ENCODE data around the gene FBN2. TPM values are rescaled to one million over a fixed set of nuclear protein-coding genes. Genes with fewer than 3 reads are reported as not detected.
"Not testable (repeated sequence)": the region's sequence is repeated elsewhere in the genome, so short reads cannot be mapped to it uniquely, and the experiment has no call there.

FBN2 gene
- total RNA-seq, 2 donors from 2014 or later = not detected

GRCh38 chr5:128340648-128341047, 197.4 kb downstream of the FBN2 start:
- Mint-ChIP-seq H3K27me3 (no peaks in the 10 kb centered on the region), H3K4me1 (ENCODE audit: low read depth in 2 of 2) (no peaks in the 10 kb centered on the region), H3K4me3 (no peak overlapping the region), H3K36me3 (peaks cover 5% of the 10 kb centered on the region), H3K9me3 (peaks cover 18% of the 10 kb centered on the region), H3K27ac (no peak overlapping the region)
- no peak for DNase-seq (ENCODE audit: low spot score)
- ATAC-seq = no peak

GRCh38 chr5:128339585-128339984, 198.5 kb downstream of the FBN2 start:
- Mint-ChIP-seq H3K9me3 (peaks cover 18% of the 10 kb centered on the region), H3K27me3 (no peaks in the 10 kb centered on the region), H3K27ac (no peak overlapping the region), H3K36me3 (peaks cover 5% of the 10 kb centered on the region), H3K4me1 (ENCODE audit: low read depth in 2 of 2) (no peaks in the 10 kb centered on the region), H3K4me3 (no peak overlapping the region)
- peak in 1 of 2 donors; percentile 59 for ATAC-seq
- no peak for DNase-seq (ENCODE audit: low spot score)

- H3K4me3 Mint-ChIP-seq = no peak overlapping the region
- H3K9me3 Mint-ChIP-seq = peaks cover 18% of the 10 kb centered on the region
- no peaks in the 10 kb centered on the region for H3K27me3 Mint-ChIP-seq
Observed at GRCh38 chr5:128338649-128339048, 199.4 kb downstream of the FBN2 start.

GRCh38 chr5:128335339-128335738, 202.7 kb downstream of the FBN2 start:
- no peaks in the 10 kb centered on the region for H3K27me3 Mint-ChIP-seq
- DNase-seq (ENCODE audit: low spot score) (no peak), ATAC-seq (no peak)
- H3K4me3 Mint-ChIP-seq = no peak overlapping the region
- no peak overlapping the region for H3K27ac Mint-ChIP-seq
- no peaks in the 10 kb centered on the region for H3K4me1 Mint-ChIP-seq (ENCODE audit: low read depth in 2 of 2)
- H3K36me3 Mint-ChIP-seq = no peaks in the 10 kb centered on the region
- H3K9me3 Mint-ChIP-seq = peaks cover under 1% of the 10 kb centered on the region

More at GRCh38 chr5:128338649-128339048, 199.4 kb downstream of the FBN2 start:
- Mint-ChIP-seq H3K36me3 (peaks cover 5% of the 10 kb centered on the region), H3K4me1 (ENCODE audit: low read depth in 2 of 2) (no peaks in the 10 kb centered on the region), H3K27ac (no peak overlapping the region)
- DNase-seq (ENCODE audit: low spot score) (no peak), ATAC-seq (no peak)

GRCh38 chr5:128334010-128334716, 203.9 kb downstream of the FBN2 start:
- Mint-ChIP-seq H3K27me3 (no peaks in the 10 kb centered on the region), H3K4me1 (ENCODE audit: low read depth in 2 of 2) (no peaks in the 10 kb centered on the region), H3K36me3 (no peaks in the 10 kb centered on the region), H3K4me3 (no peak overlapping the region), H3K27ac (no peak overlapping the region), H3K9me3 (no peaks in the 10 kb centered on the region)
- ATAC-seq (no peak), DNase-seq (ENCODE audit: low spot score) (no peak)

GRCh38 chr5:128331261-128331660, 206.8 kb downstream of the FBN2 start:
- Mint-ChIP-seq H3K9me3 (peaks cover 3% of the 10 kb centered on the region), H3K4me3 (no peak overlapping the region), H3K27me3 (no peaks in the 10 kb centered on the region), H3K4me1 (ENCODE audit: low read depth in 2 of 2) (no peaks in the 10 kb centered on the region), H3K27ac (no peak overlapping the region), H3K36me3 (no peaks in the 10 kb centered on the region)
- no peak for ATAC-seq
- no peak for DNase-seq (ENCODE audit: low spot score)

GRCh38 chr5:128329386-128329939, 208.6 kb downstream of the FBN2 start:
- ATAC-seq (no peak), DNase-seq (ENCODE audit: low spot score) (no peak)
- no peaks in the 10 kb centered on the region for H3K4me1 Mint-ChIP-seq (ENCODE audit: low read depth in 2 of 2)
- no peaks in the 10 kb centered on the region for H3K36me3 Mint-ChIP-seq
- H3K27me3 Mint-ChIP-seq = no peaks in the 10 kb centered on the region
- peaks cover 10% of the 10 kb centered on the region for H3K9me3 Mint-ChIP-seq
- no peak overlapping the region for H3K4me3 Mint-ChIP-seq
- H3K27ac Mint-ChIP-seq = no peak overlapping the region

- Mint-ChIP-seq H3K36me3 (no peaks in the 10 kb centered on the region), H3K27ac (no peak overlapping the region), H3K4me1 (ENCODE audit: low read depth in 2 of 2) (no peaks in the 10 kb centered on the region), H3K4me3 (no peak overlapping the region), H3K9me3 (peaks cover 15% of the 10 kb centered on the region), H3K27me3 (no peaks in the 10 kb centered on the region)
- no peak for DNase-seq (ENCODE audit: low spot score)
- no peak for ATAC-seq
Observed at GRCh38 chr5:128328446-128328845, 209.6 kb downstream of the FBN2 start.

GRCh38 chr5:128328007-128328406, 210.0 kb downstream of the FBN2 start:
- Mint-ChIP-seq H3K4me1 (ENCODE audit: low read depth in 2 of 2) (no peaks in the 10 kb centered on the region), H3K4me3 (no peak overlapping the region), H3K27me3 (no peaks in the 10 kb centered on the region), H3K36me3 (no peaks in the 10 kb centered on the region), H3K9me3 (peaks cover 15% of the 10 kb centered on the region), H3K27ac (no peak overlapping the region)
- no peak for DNase-seq (ENCODE audit: low spot score)
- no peak for ATAC-seq

- peaks cover 18% of the 10 kb centered on the region for H3K9me3 Mint-ChIP-seq
- H3K27me3 Mint-ChIP-seq; H3K27ac Mint-ChIP-seq; H3K4me1 Mint-ChIP-seq (ENCODE audit: low read depth in 2 of 2); ATAC-seq; H3K36me3 Mint-ChIP-seq; DNase-seq (ENCODE audit: low spot score); H3K4me3 Mint-ChIP-seq: not testable (repeated sequence)
Observed at GRCh38 chr5:128321418-128321817, 216.6 kb downstream of the FBN2 start.

- ATAC-seq = no peak
- no peak for DNase-seq (ENCODE audit: low spot score)
- Mint-ChIP-seq H3K4me1 (ENCODE audit: low read depth in 2 of 2) (no peaks in the 10 kb centered on the region), H3K4me3 (no peak overlapping the region), H3K27me3 (no peaks in the 10 kb centered on the region), H3K9me3 (peaks cover 9% of the 10 kb centered on the region), H3K27ac (no peak overlapping the region), H3K36me3 (no peaks in the 10 kb centered on the region)
Observed at GRCh38 chr5:128318691-128319090, 219.4 kb downstream of the FBN2 start.

GRCh38 chr5:128317481-128317880, 220.6 kb downstream of the FBN2 start:
- Mint-ChIP-seq H3K9me3 (peaks cover 8% of the 10 kb centered on the region), H3K4me3 (no peak overlapping the region), H3K27me3 (no peaks in the 10 kb centered on the region), H3K27ac (no peak overlapping the region), H3K4me1 (ENCODE audit: low read depth in 2 of 2) (no peaks in the 10 kb centered on the region), H3K36me3 (no peaks in the 10 kb centered on the region)
- DNase-seq (ENCODE audit: low spot score) (no peak), ATAC-seq (no peak)

GRCh38 chr5:128315671-128316070, 222.4 kb downstream of the FBN2 start:
- ATAC-seq = no peak
- Mint-ChIP-seq H3K4me1 (ENCODE audit: low read depth in 2 of 2) (no peaks in the 10 kb centered on the region), H3K27ac (no peak overlapping the region), H3K4me3 (no peak overlapping the region), H3K9me3 (peaks cover 3% of the 10 kb centered on the region), H3K36me3 (no peaks in the 10 kb centered on the region), H3K27me3 (no peaks in the 10 kb centered on the region)
- no peak for DNase-seq (ENCODE audit: low spot score)

- no peak overlapping the region for H3K27ac Mint-ChIP-seq
- no peaks in the 10 kb centered on the region for H3K27me3 Mint-ChIP-seq
Observed at GRCh38 chr5:128305341-128305740, 232.7 kb downstream of the FBN2 start.

GRCh38 chr5:128304791-128305190, 233.3 kb downstream of the FBN2 start:
- Mint-ChIP-seq H3K9me3 (no peaks in the 10 kb centered on the region), H3K36me3 (no peaks in the 10 kb centered on the region), H3K27ac (no peak overlapping the region), H3K27me3 (no peaks in the 10 kb centered on the region), H3K4me1 (ENCODE audit: low read depth in 2 of 2) (no peaks in the 10 kb centered on the region), H3K4me3 (no peak overlapping the region)
- no peak for ATAC-seq
- no peak for DNase-seq (ENCODE audit: low spot score)

More at GRCh38 chr5:128305341-128305740, 232.7 kb downstream of the FBN2 start:
- Mint-ChIP-seq H3K36me3 (no peaks in the 10 kb centered on the region), H3K4me3 (no peak overlapping the region), H3K9me3 (no peaks in the 10 kb centered on the region), H3K4me1 (ENCODE audit: low read depth in 2 of 2) (no peaks in the 10 kb centered on the region)
- DNase-seq (ENCODE audit: low spot score) (no peak), ATAC-seq (no peak)
